GM19035 (cell line): ENCODE measurements around the gene RNF123.

ENCODE experiments used
- ATAC-seq: cut with Tn5 transposase; IDR thresholded peaks from one replicate; pipeline ENCODE4 v1.9.1; 2021; ENCODE audit not compliant: unreplicated experiment

Gene RNF123

GRCh38 chr3:49657208-49657915 lies 32.0 kb upstream of the RNF123 start:
- ATAC-seq: no peak

GRCh38 chr3:49658711-49659110 lies 30.6 kb upstream of the RNF123 start:
- ATAC-seq: no peak

- ATAC-seq: no peak
Measured at GRCh38 chr3:49659756-49660155, 29.6 kb upstream of the RNF123 start.

GRCh38 chr3:49661281-49661680 lies 28.1 kb upstream of the RNF123 start:
- no peak for ATAC-seq

- ATAC-seq: no peak
Measured at GRCh38 chr3:49662021-49662420, 27.3 kb upstream of the RNF123 start.

- no peak for ATAC-seq
Measured at GRCh38 chr3:49662720-49663413, 26.5 kb upstream of the RNF123 start.

GRCh38 chr3:49663831-49664230 lies 25.5 kb upstream of the RNF123 start:
- no peak for ATAC-seq

- ATAC-seq: no peak
Measured at GRCh38 chr3:49664300-49664699, 25.1 kb upstream of the RNF123 start.

- no peak for ATAC-seq
Measured at GRCh38 chr3:49665822-49666519, 23.4 kb upstream of the RNF123 start.

- no peak for ATAC-seq
Measured at GRCh38 chr3:49666592-49666991, 22.8 kb upstream of the RNF123 start.

GRCh38 chr3:49667701-49668413 lies 21.5 kb upstream of the RNF123 start:
- no peak for ATAC-seq

GRCh38 chr3:49668414-49668797 lies 21.0 kb upstream of the RNF123 start:
- ATAC-seq: no peak

GRCh38 chr3:49668861-49669260 lies 20.5 kb upstream of the RNF123 start:
- ATAC-seq: no peak

- ATAC-seq: no peak
Measured at GRCh38 chr3:49669352-49669751, 20.0 kb upstream of the RNF123 start.

- no peak for ATAC-seq
Measured at GRCh38 chr3:49670940-49671290, 18.4 kb upstream of the RNF123 start.

GRCh38 chr3:49671291-49672288 lies 17.8 kb upstream of the RNF123 start:
- no peak for ATAC-seq

GRCh38 chr3:49673121-49673714 lies 16.1 kb upstream of the RNF123 start:
- peak; percentile 2 for ATAC-seq

- ATAC-seq: peak; percentile 77
Measured at GRCh38 chr3:49673715-49674496, 15.5 kb upstream of the RNF123 start, which contains the start of gene APEH. TSS of gene APEH (plus strand) at chr3:49674351. CDS start at chr3:49674402, 51 bp downstream.

GRCh38 chr3:49674497-49674983 lies 14.8 kb upstream of the RNF123 start:
- ATAC-seq: peak; percentile 18
